ENCODE results near the gene IL17RB.

IL17RB gene

GRCh38 chr3:53890726-53891475 is 44.5 kb downstream of the IL17RB start:
- peak overlapping the region; percentile 91 for H3K4me3 Mint-ChIP-seq
- peak; percentile 34 for DNase-seq
- peak overlapping the region; percentile 95 for H3K27ac Mint-ChIP-seq
- ATAC-seq: peak; percentile 23
- peaks cover 10% of the 10 kb centered on the region for H3K9me3 Mint-ChIP-seq
- peaks cover 42% of the 10 kb centered on the region for H3K36me3 Mint-ChIP-seq (ENCODE audit: low read depth)
- peaks cover 54% of the 10 kb centered on the region for H3K4me1 Mint-ChIP-seq
- peaks cover 7% of the 10 kb centered on the region for H3K27me3 Mint-ChIP-seq

GRCh38 chr3:53891497-53892285 is 45.3 kb downstream of the IL17RB start, which contains the start of gene SELENOK:
TSS of gene SELENOK (minus strand) at chr3:53891859.
- Mint-ChIP-seq H3K36me3 (ENCODE audit: low read depth) (peaks cover 40% of the 10 kb centered on the region), H3K4me1 (peaks cover 53% of the 10 kb centered on the region), H3K4me3 (peak within 1 kb of the TSS; percentile 91), H3K9me3 (peaks cover 10% of the 10 kb centered on the region), H3K27ac (peak within 1 kb of the TSS; percentile 95), H3K27me3 (peaks cover 11% of the 10 kb centered on the region)
- ATAC-seq (peak; percentile 98), DNase-seq (peak; percentile 95)

- Mint-ChIP-seq H3K4me3 (peak overlapping the region; percentile 91), H3K9me3 (peaks cover 10% of the 10 kb centered on the region), H3K27me3 (peaks cover 15% of the 10 kb centered on the region), H3K4me1 (peaks cover 47% of the 10 kb centered on the region), H3K36me3 (ENCODE audit: low read depth) (peaks cover 34% of the 10 kb centered on the region), H3K27ac (peak overlapping the region; percentile 95)
- ATAC-seq: no peak
- no peak for DNase-seq
Observed at GRCh38 chr3:53892286-53892637, 45.9 kb downstream of the IL17RB start.

GRCh38 chr3:53899750-53900149 is 53.4 kb downstream of the IL17RB start:
- DNase-seq: no peak
- Mint-ChIP-seq H3K4me3 (no peak overlapping the region), H3K9me3 (no peaks in the 10 kb centered on the region), H3K27ac (no peak overlapping the region), H3K36me3 (ENCODE audit: low read depth) (no peaks in the 10 kb centered on the region), H3K4me1 (no peaks in the 10 kb centered on the region), H3K27me3 (peaks cover 31% of the 10 kb centered on the region)
- ATAC-seq: no peak

GRCh38 chr3:53900666-53901331 is 54.4 kb downstream of the IL17RB start:
- no peaks in the 10 kb centered on the region for H3K4me1 Mint-ChIP-seq
- H3K36me3 Mint-ChIP-seq (ENCODE audit: low read depth): no peaks in the 10 kb centered on the region
- H3K27ac Mint-ChIP-seq: no peak overlapping the region
- H3K9me3 Mint-ChIP-seq: no peaks in the 10 kb centered on the region
- H3K27me3 Mint-ChIP-seq: peaks cover 34% of the 10 kb centered on the region
- ATAC-seq (no peak), DNase-seq (no peak)
- no peak overlapping the region for H3K4me3 Mint-ChIP-seq

GRCh38 chr3:53902067-53902466 is 55.7 kb downstream of the IL17RB start:
- ATAC-seq: no peak
- Mint-ChIP-seq H3K4me1 (no peaks in the 10 kb centered on the region), H3K9me3 (no peaks in the 10 kb centered on the region), H3K4me3 (no peak overlapping the region), H3K27me3 (peaks cover 41% of the 10 kb centered on the region), H3K27ac (no peak overlapping the region), H3K36me3 (ENCODE audit: low read depth) (no peaks in the 10 kb centered on the region)
- no peak for DNase-seq

- Mint-ChIP-seq H3K9me3 (no peaks in the 10 kb centered on the region), H3K4me3 (no peak overlapping the region), H3K4me1 (no peaks in the 10 kb centered on the region), H3K36me3 (ENCODE audit: low read depth) (no peaks in the 10 kb centered on the region), H3K27me3 (peaks cover 35% of the 10 kb centered on the region), H3K27ac (no peak overlapping the region)
- DNase-seq (no peak), ATAC-seq (no peak)
Observed at GRCh38 chr3:53902711-53903110, 56.3 kb downstream of the IL17RB start.

- H3K4me1 Mint-ChIP-seq: no peaks in the 10 kb centered on the region
- no peaks in the 10 kb centered on the region for H3K9me3 Mint-ChIP-seq
- H3K27me3 Mint-ChIP-seq: peaks cover 29% of the 10 kb centered on the region
- ATAC-seq (no peak), DNase-seq (no peak)
- H3K4me3 Mint-ChIP-seq: no peak overlapping the region
- H3K27ac Mint-ChIP-seq: no peak overlapping the region
- H3K36me3 Mint-ChIP-seq (ENCODE audit: low read depth): no peaks in the 10 kb centered on the region
Observed at GRCh38 chr3:53913401-53913800, 67.0 kb downstream of the IL17RB start.

All from activated naive CD8-positive, alpha-beta T cell treated with anti-CD3 and anti-CD28 coated beads, Interleukin-2, amount 50 U/mL, for 24 hours (primary cell).